ENCODE data around the gene STOM.

GRCh38 chr9:121310571-121310970 lies 59.5 kb downstream of the STOM start:
- TF ChIP-seq FOXA1 (IDR thresholded peaks at IDR 0.05) (no peak), TARDBP (IDR thresholded peaks at IDR 0.05) (no peak)

Measured in HEK293T (cell line).